GM12872 (cell line): Measurements from ENCODE around the gene HTR6.

ENCODE experiments used
- CTCF ChIP-seq: IDR thresholded peaks from 3 replicates; pipeline ENCODE4 v1.5.1; 2011; ENCODE audit warnings: low read depth, mild to moderate bottlenecking, low read length, moderate library complexity; ENCODE audit not compliant: insufficient read depth

The HTR6 gene

GRCh38 chr1:19720973-19721372 is 56.3 kb downstream of the HTR6 start:
- TF ChIP-seq CTCF = no peak

GRCh38 chr1:19723874-19724273 is 59.2 kb downstream of the HTR6 start:
- TF ChIP-seq CTCF = no peak

- TF ChIP-seq CTCF = no peak
Observed at GRCh38 chr1:19725606-19726005, 60.9 kb downstream of the HTR6 start.

GRCh38 chr1:19728413-19729145 is 63.9 kb downstream of the HTR6 start:
- no peak for TF ChIP-seq CTCF

- TF ChIP-seq CTCF = no peak
Observed at GRCh38 chr1:19730232-19730631, 65.6 kb downstream of the HTR6 start.
